GOT3 (cell line): ENCODE measurements around the gene LRRC71.
A peak's percentile ranks its signal among the peaks of the same experiment; 100 is the strongest.

Experiments
- DNase-seq: peaks from one replicate; lab custom pipeline; 2025; ENCODE audit warnings: mixed read lengths; lab: John Stamatoyannopoulos, UW

LRRC71 gene

GRCh38 chr1:156920233-156921052, at the start of gene LRRC71:
TSS of gene LRRC71 (plus strand) at chr1:156920632. CDS start at chr1:156920804, 172 bp downstream.
- DNase-seq, result peak; percentile 18

GRCh38 chr1:156873659-156874058, 46.8 kb upstream of the LRRC71 start:
- DNase-seq, result no peak

DNA sequence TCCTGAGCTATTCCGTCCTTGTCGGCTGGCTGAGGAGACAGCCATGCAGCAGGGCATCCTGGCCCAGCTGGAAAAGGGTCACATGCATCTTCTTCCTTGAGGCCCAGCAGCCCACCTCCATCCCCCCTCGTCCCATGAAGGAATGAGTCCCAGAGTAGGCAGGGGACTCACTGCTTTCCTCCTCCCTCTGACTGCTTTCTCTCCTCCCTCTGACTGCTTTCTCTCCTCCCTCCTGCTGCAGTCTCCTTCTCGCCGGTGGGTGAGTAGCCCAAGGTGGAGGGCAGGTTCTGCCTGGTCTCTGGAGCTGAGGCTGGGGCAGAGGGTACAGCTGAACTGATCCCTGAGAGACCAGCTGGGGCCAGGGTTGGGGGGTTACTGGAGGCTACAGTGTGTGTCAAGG, 46.3 kb upstream of the LRRC71 start:
- DNase-seq, result no peak

DNA sequence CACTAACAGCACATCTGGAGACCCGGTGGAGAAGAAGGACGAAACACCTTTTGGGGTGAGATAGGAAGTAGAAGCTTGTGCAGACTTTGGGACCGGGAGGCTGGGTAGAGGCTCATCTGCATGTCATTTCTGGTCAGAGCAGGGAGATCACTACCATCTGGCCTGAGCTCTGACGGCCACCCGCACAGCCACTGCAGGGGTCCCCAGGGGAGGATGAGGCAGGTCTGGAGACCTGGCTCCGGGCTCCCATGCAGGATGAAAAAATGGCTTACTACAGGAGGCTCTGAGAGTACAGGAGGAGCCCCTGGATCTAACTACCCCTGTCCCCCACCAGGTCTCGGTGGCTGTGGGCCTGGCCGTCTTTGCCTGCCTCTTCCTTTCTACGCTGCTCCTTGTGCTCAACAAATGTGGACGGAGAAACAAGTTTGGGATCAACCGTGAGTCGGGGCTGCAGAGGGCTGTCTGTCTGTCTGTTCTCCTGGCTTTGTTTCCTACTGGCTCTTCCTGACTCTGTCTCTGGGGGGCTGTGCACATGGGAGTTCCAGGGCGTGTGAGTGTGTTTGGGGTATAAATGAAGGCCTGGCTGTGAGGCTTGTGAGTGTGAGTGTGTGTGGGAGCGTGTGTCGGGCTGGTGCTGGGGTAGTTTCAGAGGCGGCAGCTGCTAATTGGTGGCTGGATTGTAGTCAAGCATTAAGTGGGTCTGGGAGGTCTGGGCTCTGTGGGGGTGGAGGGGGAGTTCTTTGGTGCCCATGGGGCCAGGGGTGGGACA, 45.7 kb upstream of the LRRC71 start:
- no peak for DNase-seq

DNA sequence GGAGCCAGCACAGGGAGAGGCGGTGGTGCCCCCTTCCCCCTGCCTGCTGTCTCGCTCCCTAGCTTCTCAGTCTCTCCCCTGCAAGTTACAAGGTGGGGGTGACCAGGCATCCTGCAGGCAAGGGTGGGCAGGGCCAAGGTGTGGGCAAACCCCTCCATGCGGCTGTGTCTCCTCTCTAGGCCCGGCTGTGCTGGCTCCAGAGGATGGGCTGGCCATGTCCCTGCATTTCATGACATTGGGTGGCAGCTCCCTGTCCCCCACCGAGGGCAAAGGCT, 45.2 kb upstream of the LRRC71 start:
- DNase-seq, result no peak

DNA sequence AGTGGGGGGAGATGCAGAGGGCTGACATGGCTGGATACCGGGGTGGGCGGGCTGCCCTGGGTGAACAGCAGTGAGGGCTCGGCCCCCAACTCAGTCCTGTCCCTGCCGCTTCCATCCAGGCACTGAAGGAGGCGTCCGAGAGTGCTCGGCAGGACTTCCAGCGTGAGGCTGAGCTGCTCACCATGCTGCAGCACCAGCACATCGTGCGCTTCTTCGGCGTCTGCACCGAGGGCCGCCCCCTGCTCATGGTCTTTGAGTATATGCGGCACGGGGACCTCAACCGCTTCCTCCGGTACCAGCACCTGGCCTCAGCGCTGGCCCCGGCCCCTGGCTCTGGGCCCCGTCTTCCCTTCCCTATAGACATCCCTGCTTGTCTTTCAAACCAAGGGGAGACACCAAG, 44.2 kb upstream of the LRRC71 start:
- DNase-seq, result no peak

- no peak for DNase-seq
Observed at GRCh38 chr1:156877433-156878170, 42.8 kb upstream of the LRRC71 start.

DNA sequence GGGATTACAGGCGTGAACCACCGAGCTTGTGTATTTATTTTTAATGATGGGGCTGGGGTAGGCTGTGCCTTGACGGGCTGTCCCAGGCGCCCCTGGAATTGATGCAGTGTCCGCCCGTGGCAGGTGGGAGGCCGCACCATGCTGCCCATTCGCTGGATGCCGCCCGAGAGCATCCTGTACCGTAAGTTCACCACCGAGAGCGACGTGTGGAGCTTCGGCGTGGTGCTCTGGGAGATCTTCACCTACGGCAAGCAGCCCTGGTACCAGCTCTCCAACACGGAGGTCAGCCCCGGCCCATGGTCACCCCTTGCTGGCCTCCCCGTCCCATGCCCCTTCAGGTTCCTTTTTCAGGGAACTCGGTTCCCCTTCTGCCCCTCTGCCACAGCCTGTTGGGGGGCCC, 40.6 kb upstream of the LRRC71 start:
- DNase-seq, result no peak

DNA sequence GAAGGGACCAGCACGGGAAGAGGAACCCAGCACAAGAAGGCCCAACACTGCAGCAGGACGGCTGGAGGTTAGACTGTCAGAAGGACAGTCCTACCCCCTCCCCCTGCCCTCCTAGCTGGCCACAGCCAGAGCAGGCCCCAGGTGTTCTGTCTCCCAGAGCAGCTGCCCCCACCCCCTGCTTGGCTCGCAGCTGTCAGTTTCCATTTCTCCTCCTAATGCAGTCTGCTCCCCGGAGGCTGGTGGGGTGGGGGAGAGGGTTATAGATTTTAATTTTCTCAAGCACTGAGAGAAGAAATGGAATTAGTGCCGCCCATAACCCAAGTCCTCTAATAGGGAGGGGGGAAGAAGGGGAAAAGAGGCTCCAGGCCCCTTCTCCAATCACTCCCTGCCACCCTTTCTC, 40.0 kb upstream of the LRRC71 start:
- DNase-seq, result no peak

DNA sequence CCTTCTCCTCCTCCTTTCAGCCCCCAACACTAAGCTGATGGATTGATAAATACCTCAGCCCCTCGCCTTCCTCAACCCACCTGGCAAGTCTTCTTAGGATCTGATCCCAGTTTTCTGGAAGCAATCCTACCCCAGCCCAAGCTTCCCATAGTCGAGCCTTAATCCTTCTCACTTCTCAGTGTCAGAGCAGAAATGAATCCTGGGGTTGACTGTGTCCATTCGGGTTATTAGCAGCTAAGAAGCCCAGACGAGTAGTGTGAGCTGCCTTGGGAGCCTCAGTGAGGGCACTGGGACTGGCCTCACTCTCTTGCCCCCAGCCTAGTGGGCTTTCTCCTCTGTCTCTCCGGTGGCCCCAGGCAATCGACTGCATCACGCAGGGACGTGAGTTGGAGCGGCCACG, 39.3 kb upstream of the LRRC71 start:
- no peak for DNase-seq

DNA sequence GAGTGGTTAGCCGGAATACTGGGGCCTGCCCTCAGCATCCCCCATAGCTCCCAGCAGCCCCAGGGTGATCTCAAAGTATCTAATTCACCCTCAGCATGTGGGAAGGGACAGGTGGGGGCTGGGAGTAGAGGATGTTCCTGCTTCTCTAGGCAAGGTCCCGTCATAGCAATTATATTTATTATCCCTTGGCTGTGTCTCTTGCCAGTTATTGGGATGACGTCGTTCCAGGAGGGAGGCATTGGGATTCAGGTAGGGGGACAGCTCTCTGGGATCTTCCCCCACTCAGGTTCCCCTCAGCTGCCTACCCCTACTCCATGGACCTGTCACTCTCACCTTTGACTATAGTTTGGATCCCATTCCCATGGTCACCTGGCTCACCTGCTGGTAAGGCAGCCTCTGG, 38.8 kb upstream of the LRRC71 start:
- no peak for DNase-seq

- DNase-seq, result no peak
Observed at GRCh38 chr1:156882543-156882942, 37.9 kb upstream of the LRRC71 start.

GRCh38 chr1:156883919-156884318, 36.5 kb upstream of the LRRC71 start:
- DNase-seq, result no peak

DNA sequence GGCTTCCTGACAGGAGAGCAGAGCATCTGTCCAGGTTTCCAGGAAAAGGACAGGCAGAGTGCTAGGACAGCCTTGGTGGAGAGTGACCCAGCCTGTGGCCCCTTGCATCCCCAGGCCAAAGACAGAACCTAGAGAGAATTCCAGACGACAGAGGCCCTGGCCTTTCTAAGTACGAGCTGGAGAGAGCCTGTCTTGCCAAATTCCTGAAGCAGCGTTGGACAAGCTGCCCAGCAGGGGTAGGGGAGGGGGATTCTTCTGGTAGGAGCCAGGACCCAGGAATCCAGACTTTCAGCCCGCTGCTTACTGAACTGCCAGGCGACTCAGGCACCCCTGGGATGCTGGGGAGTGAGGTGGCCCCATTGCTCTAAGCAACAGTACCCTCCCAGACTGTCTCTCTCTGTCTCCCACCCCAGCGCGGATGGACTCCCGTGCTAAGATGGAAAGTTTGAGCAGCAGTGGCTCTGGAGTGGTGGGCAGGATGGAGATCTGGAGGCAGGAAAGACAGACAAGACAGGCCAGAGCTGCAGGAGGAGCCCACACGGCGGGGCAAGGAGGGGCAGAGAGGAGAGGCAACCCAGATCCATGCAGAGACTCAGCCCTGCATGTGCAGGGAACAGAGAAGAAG, 35.8 kb upstream of the LRRC71 start:
- DNase-seq, result no peak

GRCh38 chr1:156885314-156885713, 35.1 kb upstream of the LRRC71 start:
- DNase-seq, result no peak

DNA sequence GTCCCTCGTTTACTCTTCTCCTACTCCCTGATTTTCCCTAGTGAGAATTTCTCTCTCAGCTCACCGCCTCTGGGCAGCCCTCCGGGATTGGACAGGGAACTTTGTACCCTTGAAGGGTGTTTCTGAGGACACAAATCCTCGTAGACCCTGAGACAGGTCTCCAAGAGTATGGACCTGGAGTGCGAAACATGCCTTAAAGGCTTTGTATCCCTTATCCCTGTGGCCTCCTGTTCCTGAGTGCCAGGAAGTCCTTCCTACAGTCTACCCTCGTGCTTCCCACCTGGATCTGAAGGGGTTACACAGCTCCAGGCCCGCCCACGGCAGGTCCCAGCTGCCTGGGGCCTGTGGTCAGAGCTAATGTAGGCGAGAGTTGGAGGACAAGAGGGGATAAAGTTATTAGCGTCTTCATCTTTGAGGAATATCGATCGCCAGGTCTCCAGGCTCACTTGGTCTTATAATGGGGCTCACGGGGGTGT, 34.5 kb upstream of the LRRC71 start:
- DNase-seq, result no peak

- DNase-seq, result no peak
Observed at GRCh38 chr1:156886583-156887281, 33.7 kb upstream of the LRRC71 start.

- no peak for DNase-seq
Observed at GRCh38 chr1:156887317-156887716, 33.1 kb upstream of the LRRC71 start.

- DNase-seq, result no peak
Observed at GRCh38 chr1:156887734-156888133, 32.7 kb upstream of the LRRC71 start.

GRCh38 chr1:156889802-156890580, 30.4 kb upstream of the LRRC71 start:
- DNase-seq, result no peak
